SIG-M5 (cell line): ENCODE results near the gene SUPT7L.
A peak's percentile ranks its signal among the peaks of the same experiment; 100 is the strongest.

Experiments used
- DNase-seq: peaks from one replicate; lab custom pipeline; 2025; lab: John Stamatoyannopoulos, UW

SUPT7L gene

GRCh38 chr2:27663285-27664153 lies at the start of gene SUPT7L, which contains the start of gene SLC4A1AP:
Gene SUPT7L (minus strand): TSS chr2:27663614. CDS start chr2:27662192, 1,422 bp downstream.
Gene SLC4A1AP (plus strand): TSS chr2:27663889. CDS start chr2:27663915, 26 bp downstream.
- peak; percentile 41 for DNase-seq

- DNase-seq, result no peak
These were observed 49.8 kb upstream of the SUPT7L start for GRCh38 chr2:27713201-27713600.

- DNase-seq, result no peak
These were observed 49.1 kb upstream of the SUPT7L start for GRCh38 chr2:27712522-27712921.

- no peak for DNase-seq
These were observed 48.4 kb upstream of the SUPT7L start for GRCh38 chr2:27711804-27712203.

- no peak for DNase-seq
These were observed 47.4 kb upstream of the SUPT7L start for GRCh38 chr2:27710640-27711430.

GRCh38 chr2:27709960-27710575 lies 46.7 kb upstream of the SUPT7L start:
- no peak for DNase-seq

GRCh38 chr2:27709326-27709725 lies 45.9 kb upstream of the SUPT7L start:
- DNase-seq, result no peak

GRCh38 chr2:27708666-27709065 lies 45.3 kb upstream of the SUPT7L start:
- DNase-seq, result no peak

GRCh38 chr2:27708257-27708654 lies 44.8 kb upstream of the SUPT7L start:
- DNase-seq, result no peak

GRCh38 chr2:27707462-27708256 lies 44.2 kb upstream of the SUPT7L start:
- no peak for DNase-seq

GRCh38 chr2:27705851-27706622 lies 42.6 kb upstream of the SUPT7L start:
- no peak for DNase-seq

- DNase-seq, result no peak
These were observed 41.0 kb upstream of the SUPT7L start for GRCh38 chr2:27704342-27704876.

- peak; percentile 63 for DNase-seq
These were observed 40.4 kb upstream of the SUPT7L start for GRCh38 chr2:27703638-27704341.

GRCh38 chr2:27702302-27702701 lies 38.9 kb upstream of the SUPT7L start:
- no peak for DNase-seq

GRCh38 chr2:27701676-27702075 lies 38.3 kb upstream of the SUPT7L start:
- no peak for DNase-seq

GRCh38 chr2:27697660-27698059 lies 34.2 kb upstream of the SUPT7L start:
- no peak for DNase-seq

GRCh38 chr2:27690052-27690451 lies 26.6 kb upstream of the SUPT7L start:
- DNase-seq, result no peak

- DNase-seq, result no peak
These were observed 26.0 kb upstream of the SUPT7L start for GRCh38 chr2:27689424-27689823.

GRCh38 chr2:27687232-27687631 lies 23.8 kb upstream of the SUPT7L start:
- DNase-seq, result no peak

GRCh38 chr2:27685577-27685976 lies 22.2 kb upstream of the SUPT7L start:
- no peak for DNase-seq
